Gastroesophageal sphincter (tissue), 4 donors: ENCODE measurements around the gene MAP3K13. TPM values are rescaled to one million over a fixed set of nuclear protein-coding genes. Genes with fewer than 3 reads are reported as not detected.
"Not testable (repeated sequence)": the region's sequence is repeated elsewhere in the genome, so short reads cannot be mapped to it uniquely, and the experiment has no call there.

ENCODE experiments used
- ATAC-seq: fragments of 150-250 bp; one replicate; pipeline ENCODE4 v1.9.1; 2016; ENCODE audit warnings: mild to moderate bottlenecking, moderate library complexity
- H3K27ac ChIP-seq, 4 donors: fragments of 200-600 bp; sonication (generic) in 3 of 4; 1 replicate in 3 of 4; 2 replicates in 1 of 4; pipeline ENCODE4 v1.5.1; 2016 to 2019
- H3K27me3 ChIP-seq: fragments of 200-600 bp; sonication (generic); one replicate; pipeline ENCODE4 v1.5.1; 2019
- H3K36me3 ChIP-seq, 2 donors: fragments of 200-600 bp; sonication (generic); one replicate each; pipeline ENCODE4 v1.5.1; 2019; ENCODE audit warnings: control low read depth in 1 of 2
- H3K4me1 ChIP-seq, 3 donors: fragments of 200-600 bp; sonication (generic); 1 replicate in 2 of 3; 2 replicates in 1 of 3; pipeline ENCODE4 v1.5.1; 2016 to 2019; ENCODE audit warnings: control low read depth in 2 of 3
- H3K4me3 ChIP-seq, 2 donors: fragments of 200-600 bp; sonication (generic); one replicate each; pipeline ENCODE4 v1.5.1; 2019; ENCODE audit warnings: mild to moderate bottlenecking in 1 of 2, moderate library complexity in 1 of 2
- H3K9me3 ChIP-seq, 3 donors: fragments of 200-600 bp; sonication (generic); one replicate each; pipeline ENCODE4 v1.5.1; 2017 to 2019; ENCODE audit warnings: control low read depth in 2 of 3
- CTCF ChIP-seq, 4 experiments: fragments of 200-600 bp in 2 of 4; fragments of 450-650 bp in 2 of 4; sonication (generic) in 1 of 4; IDR thresholded peaks; one replicate each; pipeline ENCODE4 v1.5.1; 2017 to 2019; ENCODE audit warnings: antibody characterized with exemption in 4 of 4, mild to moderate bottlenecking in 2 of 4, moderate library complexity in 2 of 4
- EP300 ChIP-seq: sonication (generic); formaldehyde crosslinking; IDR thresholded peaks from one replicate; pipeline ENCODE4 v1.6.1; 2017; ENCODE audit warnings: antibody characterized with exemption, mild to moderate bottlenecking
- POLR2A ChIP-seq, 2 donors: fragments of 450-650 bp; IDR thresholded peaks; one replicate each; pipeline ENCODE4 v1.6.1; 2017; ENCODE audit warnings: antibody characterized with exemption in 2 of 2, mild to moderate bottlenecking in 2 of 2, moderate library complexity in 1 of 2
- POLR2AphosphoS5 ChIP-seq: sonication (generic); formaldehyde crosslinking; IDR thresholded peaks from one replicate; pipeline ENCODE4 v1.6.1; 2017; ENCODE audit warnings: antibody characterized with exemption
- WGBS, 2 donors: methylation state at CpG; one replicate each; pipeline ENCODE4 v1.1.5; 2018; ENCODE audit warnings: low coverage in 1 of 2; 5-methylcytosine and 5-hydroxymethylcytosine counted together
- total RNA-seq, 4 donors: library from RNA; depleted of rRNA; stranded (reverse); fragments of >200 nt; gene quantifications; one replicate each; pipeline ENCODE4 v1.1.0, GENCODE V29; 2016

MAP3K13 gene
- total RNA-seq, 4 donors from 2014 or later, result 17.1 to 29.2 (median 23.3) TPM

GRCh38 chr3:185470323-185470722 lies 107.4 kb downstream of the MAP3K13 start:
- H3K27ac ChIP-seq, result no peak overlapping the region
- H3K27me3 ChIP-seq, result no peaks in the 10 kb centered on the region
- WGBS, 2 donors, result 58 to 63% methylated on average over 3 of the region's 3 CpGs
- no peaks in the 10 kb centered on the region for H3K9me3 ChIP-seq
- no peaks in the 10 kb centered on the region for H3K4me1 ChIP-seq
- no peak overlapping the region for H3K4me3 ChIP-seq
- TF ChIP-seq CTCF (IDR thresholded peaks at IDR 0.05) (no peak), EP300 (no peak), POLR2A (IDR thresholded peaks at IDR 0.05) (no peak), POLR2AphosphoS5 (no peak)
- peaks cover 0 to 84% of the 10 kb centered on the region in 2 donors for H3K36me3 ChIP-seq
- no peak for ATAC-seq

- Histone ChIP-seq H3K4me1 (no peaks in the 10 kb centered on the region), H3K36me3 (peaks cover 0 to 81% of the 10 kb centered on the region in 2 donors), H3K4me3 (no peak overlapping the region), H3K27ac (no peak overlapping the region), H3K9me3 (no peaks in the 10 kb centered on the region), H3K27me3 (no peaks in the 10 kb centered on the region)
- no peak for TF ChIP-seq POLR2A (IDR thresholded peaks at IDR 0.05)
- no peak for TF ChIP-seq EP300
- TF ChIP-seq POLR2AphosphoS5, result no peak
- no peak for TF ChIP-seq CTCF (IDR thresholded peaks at IDR 0.05)
- no peak for ATAC-seq
- 79 to 86% methylated on average over 4 to 6 of the region's 15 CpGs for WGBS, 2 donors
Observed at GRCh38 chr3:185473290-185473815, 110.4 kb downstream of the MAP3K13 start.

- not testable (repeated sequence) for H3K4me3 ChIP-seq, H3K27ac ChIP-seq, H3K9me3 ChIP-seq, H3K4me1 ChIP-seq, ATAC-seq, H3K27me3 ChIP-seq
- WGBS, 2 donors, result 71 to 100% methylated on average over 1 to 5 of the region's 6 CpGs
- peaks cover 0 to 80% of the 10 kb centered on the region in 2 donors for H3K36me3 ChIP-seq
Observed at GRCh38 chr3:185474922-185475321, 112.0 kb downstream of the MAP3K13 start.

GRCh38 chr3:185477316-185477715 lies 114.4 kb downstream of the MAP3K13 start:
- WGBS, 2 donors, result 85 to 86% methylated on average over 3 of the region's 3 CpGs
- Histone ChIP-seq H3K27ac (no peak overlapping the region), H3K9me3 (no peaks in the 10 kb centered on the region), H3K36me3 (peaks cover 0 to 95% of the 10 kb centered on the region in 2 donors), H3K4me1 (no peaks in the 10 kb centered on the region), H3K27me3 (no peaks in the 10 kb centered on the region), H3K4me3 (no peak overlapping the region)
- no peak for ATAC-seq
- no peak for TF ChIP-seq CTCF (IDR thresholded peaks at IDR 0.05)
- no peak for TF ChIP-seq POLR2A (IDR thresholded peaks at IDR 0.05)
- TF ChIP-seq EP300, result no peak
- no peak for TF ChIP-seq POLR2AphosphoS5

GRCh38 chr3:185479373-185479945 lies 116.5 kb downstream of the MAP3K13 start:
- no peak overlapping the region for H3K27ac ChIP-seq

More at GRCh38 chr3:185479373-185479945, 116.5 kb downstream of the MAP3K13 start:
- no peaks in the 10 kb centered on the region for H3K9me3 ChIP-seq
- no peak overlapping the region for H3K4me3 ChIP-seq
- no peaks in the 10 kb centered on the region for H3K4me1 ChIP-seq
- TF ChIP-seq POLR2A (IDR thresholded peaks at IDR 0.05) (no peak), EP300 (no peak), POLR2AphosphoS5 (no peak), CTCF (IDR thresholded peaks at IDR 0.05) (no peak)
- 70 to 80% methylated on average over 2 of the region's 2 CpGs for WGBS, 2 donors
- no peaks in the 10 kb centered on the region for H3K27me3 ChIP-seq
- peaks cover 0 to 86% of the 10 kb centered on the region in 2 donors for H3K36me3 ChIP-seq
- ATAC-seq, result no peak
